ENCODE data around the gene USP35. TPM values are rescaled to one million over a fixed set of nuclear protein-coding genes. Genes with fewer than 3 reads are reported as not detected.

USP35 gene, protein sequence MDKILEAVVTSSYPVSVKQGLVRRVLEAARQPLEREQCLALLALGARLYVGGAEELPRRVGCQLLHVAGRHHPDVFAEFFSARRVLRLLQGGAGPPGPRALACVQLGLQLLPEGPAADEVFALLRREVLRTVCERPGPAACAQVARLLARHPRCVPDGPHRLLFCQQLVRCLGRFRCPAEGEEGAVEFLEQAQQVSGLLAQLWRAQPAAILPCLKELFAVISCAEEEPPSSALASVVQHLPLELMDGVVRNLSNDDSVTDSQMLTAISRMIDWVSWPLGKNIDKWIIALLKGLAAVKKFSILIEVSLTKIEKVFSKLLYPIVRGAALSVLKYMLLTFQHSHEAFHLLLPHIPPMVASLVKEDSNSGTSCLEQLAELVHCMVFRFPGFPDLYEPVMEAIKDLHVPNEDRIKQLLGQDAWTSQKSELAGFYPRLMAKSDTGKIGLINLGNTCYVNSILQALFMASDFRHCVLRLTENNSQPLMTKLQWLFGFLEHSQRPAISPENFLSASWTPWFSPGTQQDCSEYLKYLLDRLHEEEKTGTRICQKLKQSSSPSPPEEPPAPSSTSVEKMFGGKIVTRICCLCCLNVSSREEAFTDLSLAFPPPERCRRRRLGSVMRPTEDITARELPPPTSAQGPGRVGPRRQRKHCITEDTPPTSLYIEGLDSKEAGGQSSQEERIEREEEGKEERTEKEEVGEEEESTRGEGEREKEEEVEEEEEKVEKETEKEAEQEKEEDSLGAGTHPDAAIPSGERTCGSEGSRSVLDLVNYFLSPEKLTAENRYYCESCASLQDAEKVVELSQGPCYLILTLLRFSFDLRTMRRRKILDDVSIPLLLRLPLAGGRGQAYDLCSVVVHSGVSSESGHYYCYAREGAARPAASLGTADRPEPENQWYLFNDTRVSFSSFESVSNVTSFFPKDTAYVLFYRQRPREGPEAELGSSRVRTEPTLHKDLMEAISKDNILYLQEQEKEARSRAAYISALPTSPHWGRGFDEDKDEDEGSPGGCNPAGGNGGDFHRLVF
- total RNA-seq (2022): 10.7 and 11.3 TPM in 2 replicates
- percentile 58 among the genes with signal in this experiment for Bru-seq, nascent RNA
- percentile 62 among the genes with signal in this experiment for BruChase-seq, experiment 1, labeled RNA remaining after a 2-hour chase
- BruChase-seq, experiment 2, labeled RNA remaining after a 6-hour chase: percentile 57 among the genes with signal in this experiment
- long read RNA-seq, partial matches to known transcripts: 1 of 4 reads
- long read RNA-seq, other reads (novel, unspliced or antisense): 3 of 4 reads

DNA sequence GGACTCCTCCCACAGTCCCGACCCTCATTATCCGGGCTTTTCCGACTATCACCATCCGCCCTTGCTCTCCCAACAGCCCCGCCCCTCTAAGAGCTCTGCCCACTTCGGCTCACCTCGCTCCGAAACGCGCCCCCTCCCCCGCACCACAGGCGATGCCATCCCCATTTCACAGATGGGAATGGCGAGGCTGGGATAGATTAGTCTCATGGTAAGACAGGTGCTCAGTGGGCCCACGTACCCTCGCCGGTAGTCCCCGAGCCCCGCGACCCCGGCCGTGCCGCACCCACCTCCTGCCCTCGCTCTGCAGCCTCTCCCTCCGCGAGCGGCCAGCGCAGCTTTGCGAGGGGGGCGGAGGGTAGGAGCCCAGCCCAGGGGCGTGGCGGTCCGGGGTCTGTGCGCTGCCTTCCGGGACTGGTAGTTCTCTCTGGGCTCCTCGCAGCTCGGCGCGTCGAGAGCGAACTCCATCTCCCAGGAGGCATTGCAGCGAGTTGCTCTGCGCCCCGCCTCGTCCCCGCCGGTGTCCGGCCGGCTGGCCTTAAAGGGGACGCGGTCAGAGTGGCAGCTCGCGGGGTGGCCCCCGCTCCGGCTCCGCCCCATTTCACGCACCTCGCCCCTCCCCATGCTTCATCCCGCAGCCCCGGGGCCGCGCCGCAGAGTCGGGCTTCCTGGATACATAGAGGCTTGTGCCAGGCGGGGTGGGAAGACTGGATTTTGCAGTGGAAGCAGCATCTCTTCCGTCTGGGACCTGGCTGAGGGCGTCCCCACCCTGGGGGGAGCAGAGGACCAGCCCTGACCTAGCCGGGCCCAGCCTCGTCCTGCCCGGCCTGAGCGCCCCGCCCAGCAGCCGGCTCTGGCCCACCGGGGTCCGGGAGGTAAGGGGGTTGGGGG, at the start of gene USP35, which contains the start of gene KCTD21:
Gene USP35 (plus strand): TSS at position 634 of the 888 bp plus-strand sequence. CDS start 7,327 bp downstream, outside the sequence.
Gene KCTD21 (minus strand): TSS at position 341 of the 888 bp plus-strand sequence. CDS start 14,072 bp downstream, outside the sequence.
- Mint-ChIP-seq H3K36me3 (ENCODE audit: insufficient read depth, unreplicated experiment) (peaks cover 16% of the 10 kb centered on the region), H3K4me1 (ENCODE audit: low read depth, unreplicated experiment) (peaks cover 37% of the 10 kb centered on the region), H3K4me3 (ENCODE audit: unreplicated experiment) (peak within 1 kb of the TSS; percentile 98), H3K9me3 (ENCODE audit: unreplicated experiment) (no peaks in the 10 kb centered on the region), H3K27me3 (ENCODE audit: insufficient read depth, unreplicated experiment) (no peaks in the 10 kb centered on the region), H3K27ac (ENCODE audit: unreplicated experiment) (peak within 1 kb of the TSS; percentile 84)
- POLR2A ChIA-PET: interaction anchor here (0.6 to 2.2 kb wide), 6 partner anchors 49 to 386 kb away, joined by 3 to 32 read pairs (median 4); partner anchors contain the start of genes ALG8 and NARS2
- TF ChIP-seq, protein P1, sequence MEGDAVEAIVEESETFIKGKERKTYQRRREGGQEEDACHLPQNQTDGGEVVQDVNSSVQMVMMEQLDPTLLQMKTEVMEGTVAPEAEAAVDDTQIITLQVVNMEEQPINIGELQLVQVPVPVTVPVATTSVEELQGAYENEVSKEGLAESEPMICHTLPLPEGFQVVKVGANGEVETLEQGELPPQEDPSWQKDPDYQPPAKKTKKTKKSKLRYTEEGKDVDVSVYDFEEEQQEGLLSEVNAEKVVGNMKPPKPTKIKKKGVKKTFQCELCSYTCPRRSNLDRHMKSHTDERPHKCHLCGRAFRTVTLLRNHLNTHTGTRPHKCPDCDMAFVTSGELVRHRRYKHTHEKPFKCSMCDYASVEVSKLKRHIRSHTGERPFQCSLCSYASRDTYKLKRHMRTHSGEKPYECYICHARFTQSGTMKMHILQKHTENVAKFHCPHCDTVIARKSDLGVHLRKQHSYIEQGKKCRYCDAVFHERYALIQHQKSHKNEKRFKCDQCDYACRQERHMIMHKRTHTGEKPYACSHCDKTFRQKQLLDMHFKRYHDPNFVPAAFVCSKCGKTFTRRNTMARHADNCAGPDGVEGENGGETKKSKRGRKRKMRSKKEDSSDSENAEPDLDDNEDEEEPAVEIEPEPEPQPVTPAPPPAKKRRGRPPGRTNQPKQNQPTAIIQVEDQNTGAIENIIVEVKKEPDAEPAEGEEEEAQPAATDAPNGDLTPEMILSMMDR (IDR thresholded peaks at IDR 0.05; ENCODE audit: insufficient read depth in 1 of 2, low read depth in 1 of 2, low read length in 1 of 2, severe bottlenecking in 1 of 2, unreplicated experiment in 1 of 2): no peak
- peak within 1 kb of the TSS; percentile 82 for H3K4me3 ChIP-seq (ENCODE audit: low read depth, low read length)
- no peaks in the 10 kb centered on the region for H3K27me3 ChIP-seq (replicated peaks; ENCODE audit: control insufficient read depth, insufficient read depth, low read length)
- H3K4me1 ChIP-seq: peaks cover 28% of the 10 kb centered on the region
- no peaks in the 10 kb centered on the region for H3K9me3 ChIP-seq
- no peaks in the 10 kb centered on the region for H3K36me3 ChIP-seq (ENCODE audit: control insufficient read depth, insufficient read depth, low read length)
- CTCF ChIA-PET: interaction anchor here (0.5 to 1.5 kb wide), 13 partner anchors 9 to 381 kb away, joined by 3 to 8 read pairs (median 3); partner anchors contain the start of gene ALG8
- no TSS peak for BruUV-seq (replicated peaks)
- DNase-seq: peak; percentile 99 to 100
- intact Hi-C loops (cut with micrococcal nuclease; ENCODE audit: unreplicated experiment): loop anchor here (1.0 to 5.0 kb wide), 5 partner anchors 39 to 194 kb away; partner anchors contain the start of genes ALG8 and NDUFC2

DNA sequence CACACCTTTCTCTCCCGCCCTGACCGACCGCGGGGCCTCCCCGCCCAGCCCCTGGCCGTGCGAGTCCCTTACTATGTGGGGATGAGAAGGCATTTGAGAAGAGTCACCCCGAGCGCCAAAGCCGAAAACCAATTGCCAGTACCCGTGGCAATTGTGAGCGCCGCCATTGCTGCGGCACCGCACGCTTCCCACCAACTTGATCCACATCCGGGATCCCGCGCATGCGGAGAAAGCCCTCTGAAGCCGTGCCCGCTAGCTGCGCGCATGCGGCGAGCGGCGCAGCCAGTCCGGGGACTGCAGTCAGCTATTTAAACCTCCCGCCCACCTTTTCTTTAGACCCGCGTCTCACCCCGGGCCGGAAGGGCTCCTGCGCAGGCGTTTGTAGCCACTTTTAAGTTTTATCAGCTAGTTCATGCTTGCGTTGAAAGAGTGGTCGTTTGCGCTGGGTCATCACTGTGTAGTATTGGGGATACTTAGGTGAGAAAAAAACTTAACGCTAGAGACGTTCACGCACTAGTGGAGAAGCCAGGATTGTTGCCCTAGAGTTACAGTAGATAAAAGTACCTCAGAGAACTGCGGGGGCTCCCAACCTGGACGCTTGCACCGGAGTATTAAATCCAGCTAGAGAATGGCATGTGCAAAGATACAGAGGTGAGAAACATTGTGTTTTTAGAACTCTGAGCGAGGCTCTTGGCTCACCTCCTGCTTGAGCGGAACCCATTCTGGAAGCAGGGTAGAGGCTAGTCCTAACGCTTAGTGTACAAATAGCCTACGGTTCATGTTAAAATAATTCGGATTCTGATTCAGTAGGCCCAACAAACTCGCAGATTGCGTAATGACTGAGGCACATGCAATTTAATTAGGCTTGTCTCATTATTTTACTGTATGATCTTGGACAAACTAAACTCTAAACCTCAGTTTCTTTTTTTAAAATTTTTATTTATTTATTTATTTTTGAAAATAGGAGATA, 49.0 kb upstream of the USP35 start, which contains the start of gene ALG8:
Gene ALG8 (minus strand): TSS at position 205 of the 970 bp plus-strand sequence. CDS start 38 bp downstream, at position 167.
- Mint-ChIP-seq H3K27me3 (ENCODE audit: insufficient read depth, unreplicated experiment) (no peaks in the 10 kb centered on the region), H3K9me3 (ENCODE audit: unreplicated experiment) (no peaks in the 10 kb centered on the region), H3K27ac (ENCODE audit: unreplicated experiment) (peak within 1 kb of the TSS; percentile 83), H3K36me3 (ENCODE audit: insufficient read depth, unreplicated experiment) (peaks cover 60% of the 10 kb centered on the region), H3K4me3 (ENCODE audit: unreplicated experiment) (peak within 1 kb of the TSS; percentile 90), H3K4me1 (ENCODE audit: low read depth, unreplicated experiment) (peaks cover 21% of the 10 kb centered on the region)
- TF ChIP-seq, protein P1 (IDR thresholded peaks at IDR 0.05; ENCODE audit: insufficient read depth in 1 of 2, low read depth in 1 of 2, low read length in 1 of 2, severe bottlenecking in 1 of 2, unreplicated experiment in 1 of 2): no peak
- Histone ChIP-seq H3K36me3 (ENCODE audit: control insufficient read depth, insufficient read depth, low read length) (no peaks in the 10 kb centered on the region; the same call in 1 of the 2 replicates), H3K27me3 (replicated peaks; ENCODE audit: control insufficient read depth, insufficient read depth, low read length) (no peaks in the 10 kb centered on the region), H3K4me3 (ENCODE audit: low read depth, low read length) (peak within 1 kb of the TSS; percentile 49), H3K4me1 (peaks cover 5% of the 10 kb centered on the region), H3K9me3 (no peaks in the 10 kb centered on the region)
- ChIA-PET CTCF (interaction anchor here (0.6 to 1.6 kb wide), 8 partner anchors 10 to 281 kb away, joined by 3 to 7 read pairs (median 4); partner anchors contain the start of genes KCTD21, NDUFC2 and USP35), POLR2A (interaction anchor here (0.5 to 1.7 kb wide), 21 partner anchors 8 to 435 kb away, joined by 3 to 32 read pairs (median 5); partner anchors contain the start of genes INTS4, KCTD21, NARS2 and NDUFC2)
- intact Hi-C loops (cut with micrococcal nuclease; ENCODE audit: unreplicated experiment): loop anchor here (1.0 to 2.0 kb wide), 5 partner anchors 49 to 423 kb away; partner anchors contain the start of genes GAB2, KCTD21, NDUFC2 and USP35
- peak; percentile 99 for DNase-seq
- BruUV-seq (replicated peaks): TSS peak; percentile 93
